ENCODE data around the gene IRF9.

Gene IRF9

GRCh38 chr14:24160499-24160849, 591 bp upstream of the IRF9 start:
- TF ChIP-seq TAF1 (IDR thresholded peaks at IDR 0.05; ENCODE audit: borderline replicate concordance, insufficient read depth, low read length) (no peak), SIN3A (IDR thresholded peaks at IDR 0.05; ENCODE audit: borderline replicate concordance, insufficient read depth, low read length) (no peak), POLR2AphosphoS5 (IDR thresholded peaks at IDR 0.05; ENCODE audit: low read depth, low read length) (no peak), FOXP2 (optimal IDR thresholded peaks at IDR 0.05; ENCODE audit: borderline replicate concordance, extremely low read depth, extremely low read length, insufficient read depth) (no peak)
- TF ChIP-seq, protein P1, sequence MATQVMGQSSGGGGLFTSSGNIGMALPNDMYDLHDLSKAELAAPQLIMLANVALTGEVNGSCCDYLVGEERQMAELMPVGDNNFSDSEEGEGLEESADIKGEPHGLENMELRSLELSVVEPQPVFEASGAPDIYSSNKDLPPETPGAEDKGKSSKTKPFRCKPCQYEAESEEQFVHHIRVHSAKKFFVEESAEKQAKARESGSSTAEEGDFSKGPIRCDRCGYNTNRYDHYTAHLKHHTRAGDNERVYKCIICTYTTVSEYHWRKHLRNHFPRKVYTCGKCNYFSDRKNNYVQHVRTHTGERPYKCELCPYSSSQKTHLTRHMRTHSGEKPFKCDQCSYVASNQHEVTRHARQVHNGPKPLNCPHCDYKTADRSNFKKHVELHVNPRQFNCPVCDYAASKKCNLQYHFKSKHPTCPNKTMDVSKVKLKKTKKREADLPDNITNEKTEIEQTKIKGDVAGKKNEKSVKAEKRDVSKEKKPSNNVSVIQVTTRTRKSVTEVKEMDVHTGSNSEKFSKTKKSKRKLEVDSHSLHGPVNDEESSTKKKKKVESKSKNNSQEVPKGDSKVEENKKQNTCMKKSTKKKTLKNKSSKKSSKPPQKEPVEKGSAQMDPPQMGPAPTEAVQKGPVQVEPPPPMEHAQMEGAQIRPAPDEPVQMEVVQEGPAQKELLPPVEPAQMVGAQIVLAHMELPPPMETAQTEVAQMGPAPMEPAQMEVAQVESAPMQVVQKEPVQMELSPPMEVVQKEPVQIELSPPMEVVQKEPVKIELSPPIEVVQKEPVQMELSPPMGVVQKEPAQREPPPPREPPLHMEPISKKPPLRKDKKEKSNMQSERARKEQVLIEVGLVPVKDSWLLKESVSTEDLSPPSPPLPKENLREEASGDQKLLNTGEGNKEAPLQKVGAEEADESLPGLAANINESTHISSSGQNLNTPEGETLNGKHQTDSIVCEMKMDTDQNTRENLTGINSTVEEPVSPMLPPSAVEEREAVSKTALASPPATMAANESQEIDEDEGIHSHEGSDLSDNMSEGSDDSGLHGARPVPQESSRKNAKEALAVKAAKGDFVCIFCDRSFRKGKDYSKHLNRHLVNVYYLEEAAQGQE (IDR thresholded peaks at IDR 0.05; ENCODE audit: insufficient read depth in 1 of 2, low read depth in 2 of 2, low read length in 2 of 2) = no peak

DNA sequence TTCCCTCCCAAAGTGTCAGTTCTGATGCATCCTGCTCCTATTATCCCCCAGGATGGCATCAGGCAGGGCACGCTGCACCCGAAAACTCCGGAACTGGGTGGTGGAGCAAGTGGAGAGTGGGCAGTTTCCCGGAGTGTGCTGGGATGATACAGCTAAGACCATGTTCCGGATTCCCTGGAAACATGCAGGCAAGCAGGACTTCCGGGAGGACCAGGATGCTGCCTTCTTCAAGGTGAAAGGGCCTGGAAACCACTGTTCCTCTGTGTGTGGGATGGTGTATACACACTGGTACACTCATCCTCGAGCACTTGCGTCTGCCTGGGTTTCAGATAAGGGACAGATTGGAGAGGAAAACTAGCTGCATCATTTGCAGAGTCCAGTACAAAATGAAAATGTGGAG, 1.0 kb downstream of the IRF9 start:
- no peak for TF ChIP-seq POLR2AphosphoS5 (IDR thresholded peaks at IDR 0.05; ENCODE audit: low read depth, low read length)
- TF ChIP-seq, protein P1 (IDR thresholded peaks at IDR 0.05; ENCODE audit: insufficient read depth in 1 of 2, low read depth in 2 of 2, low read length in 2 of 2) = no peak

DNA sequence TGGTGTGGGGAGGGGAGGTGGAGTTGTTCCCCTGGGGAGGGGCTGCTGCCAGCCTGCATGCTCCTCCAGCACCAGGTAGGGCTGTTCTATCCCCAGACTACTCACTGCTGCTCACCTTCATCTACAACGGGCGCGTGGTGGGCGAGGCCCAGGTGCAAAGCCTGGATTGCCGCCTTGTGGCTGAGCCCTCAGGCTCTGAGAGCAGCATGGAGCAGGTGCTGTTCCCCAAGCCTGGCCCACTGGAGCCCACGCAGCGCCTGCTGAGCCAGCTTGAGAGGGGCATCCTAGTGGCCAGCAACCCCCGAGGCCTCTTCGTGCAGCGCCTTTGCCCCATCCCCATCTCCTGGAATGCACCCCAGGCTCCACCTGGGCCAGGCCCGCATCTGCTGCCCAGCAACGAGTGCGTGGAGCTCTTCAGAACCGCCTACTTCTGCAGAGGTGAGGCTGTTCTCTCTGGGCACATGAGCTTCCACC, 3.5 kb downstream of the IRF9 start:
- TF ChIP-seq POLR2AphosphoS5 (IDR thresholded peaks at IDR 0.05; ENCODE audit: low read depth, low read length) (no peak), SIN3A (IDR thresholded peaks at IDR 0.05; ENCODE audit: borderline replicate concordance, insufficient read depth, low read length) (no peak), FOXP2 (optimal IDR thresholded peaks at IDR 0.05; ENCODE audit: borderline replicate concordance, extremely low read depth, extremely low read length, insufficient read depth) (no peak), TAF1 (IDR thresholded peaks at IDR 0.05; ENCODE audit: borderline replicate concordance, insufficient read depth, low read length) (no peak)
- TF ChIP-seq, protein P1 (IDR thresholded peaks at IDR 0.05; ENCODE audit: insufficient read depth in 1 of 2, low read depth in 2 of 2, low read length in 2 of 2) = no peak

DNA sequence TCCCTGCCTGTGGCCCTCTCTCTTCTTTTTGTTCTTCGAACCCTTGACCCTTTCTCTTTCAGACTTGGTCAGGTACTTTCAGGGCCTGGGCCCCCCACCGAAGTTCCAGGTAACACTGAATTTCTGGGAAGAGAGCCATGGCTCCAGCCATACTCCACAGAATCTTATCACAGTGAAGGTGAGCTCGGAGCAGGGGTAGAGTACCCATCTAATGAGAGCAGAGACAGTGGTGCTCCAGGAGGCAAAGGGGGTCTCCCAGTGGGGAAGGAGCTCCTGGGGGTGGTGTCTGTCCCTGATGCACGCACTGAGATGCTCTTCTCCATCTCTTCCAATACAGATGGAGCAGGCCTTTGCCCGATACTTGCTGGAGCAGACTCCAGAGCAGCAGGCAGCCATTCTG, 4.7 kb downstream of the IRF9 start:
- TF ChIP-seq FOXP2 (optimal IDR thresholded peaks at IDR 0.05; ENCODE audit: borderline replicate concordance, extremely low read depth, extremely low read length, insufficient read depth) = no peak
- TF ChIP-seq POLR2AphosphoS5 (IDR thresholded peaks at IDR 0.05; ENCODE audit: low read depth, low read length) = no peak
- TF ChIP-seq, protein P1 (IDR thresholded peaks at IDR 0.05; ENCODE audit: insufficient read depth in 1 of 2, low read depth in 2 of 2, low read length in 2 of 2) = no peak
- TF ChIP-seq TAF1 (IDR thresholded peaks at IDR 0.05; ENCODE audit: borderline replicate concordance, insufficient read depth, low read length) = no peak
- no peak for TF ChIP-seq SIN3A (IDR thresholded peaks at IDR 0.05; ENCODE audit: borderline replicate concordance, insufficient read depth, low read length)

DNA sequence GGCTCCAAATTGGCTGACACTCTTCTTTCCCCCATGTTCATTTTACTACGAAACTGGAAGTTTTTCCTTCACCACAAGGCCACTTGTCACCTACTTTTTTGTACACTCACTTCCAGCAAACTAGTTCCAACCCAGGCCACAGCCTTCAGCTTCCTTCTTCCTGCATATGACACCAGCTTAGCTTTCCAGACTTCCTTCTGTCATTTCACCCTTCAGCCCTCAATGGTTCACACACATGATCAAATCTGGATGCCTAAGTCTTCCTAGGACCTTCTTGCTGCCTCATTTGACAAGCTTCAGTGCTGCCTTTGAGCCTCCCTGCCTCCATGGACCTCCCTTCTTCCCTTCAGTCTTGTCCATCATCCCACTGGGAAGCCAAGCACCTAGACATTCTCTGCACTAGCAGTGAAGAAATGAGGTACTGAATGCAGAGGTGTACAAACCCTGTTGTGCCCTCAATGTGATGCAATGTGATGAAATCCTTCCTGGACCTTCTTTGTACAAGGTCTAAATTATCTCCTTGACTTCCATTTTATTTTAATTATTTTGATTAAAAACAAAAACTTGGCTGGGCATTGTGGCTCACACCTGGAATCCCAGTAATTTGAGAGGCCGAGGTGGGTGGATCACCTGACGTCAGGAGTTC, 6.5 kb downstream of the IRF9 start:
- TF ChIP-seq POLR2AphosphoS5 (IDR thresholded peaks at IDR 0.05; ENCODE audit: low read depth, low read length) (no peak), FOXP2 (optimal IDR thresholded peaks at IDR 0.05; ENCODE audit: borderline replicate concordance, extremely low read depth, extremely low read length, insufficient read depth) (no peak), SIN3A (IDR thresholded peaks at IDR 0.05; ENCODE audit: borderline replicate concordance, insufficient read depth, low read length) (no peak), TAF1 (IDR thresholded peaks at IDR 0.05; ENCODE audit: borderline replicate concordance, insufficient read depth, low read length) (no peak)
- TF ChIP-seq, protein P1 (IDR thresholded peaks at IDR 0.05; ENCODE audit: insufficient read depth in 1 of 2, low read depth in 2 of 2, low read length in 2 of 2) = no peak

All from PFSK-1 (cell line).